Endodermal cell (in vitro differentiated cells): ENCODE results near the gene CAV3. TPM values are rescaled to one million over a fixed set of nuclear protein-coding genes. Genes with fewer than 3 reads are reported as not detected.

Source experiments
- DNase-seq: peaks from one replicate; pipeline ENCODE4 v3.0.0-alpha.2; 2017
- H3K27ac ChIP-seq: 2 replicates; pipeline ENCODE4 v1.5.1; 2013; ENCODE audit warnings: mild to moderate bottlenecking, low read depth, low read length, moderate library complexity
- H3K27me3 ChIP-seq: 2 replicates; pipeline ENCODE4 v1.6.1; 2013; ENCODE audit warnings: mild to moderate bottlenecking, low read length, moderate library complexity; ENCODE audit not compliant: insufficient read depth, control insufficient read depth, poor library complexity, severe bottlenecking
- H3K36me3 ChIP-seq: 2 replicates; pipeline ENCODE4 v1.7.0; 2013; ENCODE audit warnings: mild to moderate bottlenecking, low read length, moderate library complexity; ENCODE audit not compliant: control insufficient read depth, insufficient read depth
- H3K4me1 ChIP-seq: one replicate; pipeline ENCODE4 v1.7.0; 2013; ENCODE audit warnings: low read length; ENCODE audit not compliant: control insufficient read depth, insufficient read depth
- H3K4me3 ChIP-seq: 2 replicates; pipeline ENCODE4 v1.5.1; 2013; ENCODE audit warnings: mild to moderate bottlenecking, low read length, moderate library complexity
- H3K9ac ChIP-seq: 2 replicates; pipeline ENCODE4 v1.6.1; 2013; ENCODE audit warnings: mild to moderate bottlenecking, low read length, moderate library complexity; ENCODE audit not compliant: poor library complexity, severe bottlenecking; ENCODE audit errors: extremely low read depth
- H3K9me3 ChIP-seq: 2 replicates; pipeline ENCODE4 v1.6.1; 2013; ENCODE audit warnings: mild to moderate bottlenecking, low read length, moderate library complexity; ENCODE audit not compliant: control insufficient read depth
- H3K27ac Mint-ChIP-seq: 2 replicates; pipeline ENCODE4 v1.8.0; 2020; ENCODE audit warnings: mixed read lengths
- H3K27me3 Mint-ChIP-seq: 2 replicates; pipeline ENCODE4 v1.8.0; 2021; ENCODE audit warnings: mild to moderate bottlenecking, mixed read lengths; ENCODE audit not compliant: insufficient read depth
- H3K36me3 Mint-ChIP-seq: 2 replicates; pipeline ENCODE4 v1.8.0; 2020; ENCODE audit warnings: low read depth, mixed read lengths
- H3K4me1 Mint-ChIP-seq: 2 replicates; pipeline ENCODE4 v1.8.0; 2020; ENCODE audit warnings: mixed read lengths
- H3K4me3 Mint-ChIP-seq: 2 replicates; pipeline ENCODE4 v1.8.0; 2020; ENCODE audit warnings: mild to moderate bottlenecking, moderate library complexity, mixed read lengths
- H3K9me3 Mint-ChIP-seq: 2 replicates; pipeline ENCODE4 v1.8.0; 2020; ENCODE audit warnings: mild to moderate bottlenecking, mixed read lengths
- CTCF ChIP-seq: fragments of 200-600 bp; sonication (generic); conservative IDR thresholded peaks from 2 replicates; pipeline ENCODE4 v1.5.0; 2021; ENCODE audit warnings: antibody characterized with exemption, mild to moderate bottlenecking
- WGBS, 2 experiments: methylation state at CpG; one replicate each; pipeline versions ENCODE4 v1.1.5 to v1.1.7; 2013; ENCODE audit warnings: missing lambda C conversion rate in 2 of 2, mixed read lengths in 1 of 2; ENCODE audit not compliant: insufficient coverage in 1 of 2, insufficient read length in 1 of 2; 5-methylcytosine and 5-hydroxymethylcytosine counted together
- total RNA-seq, 2 donors: library from RNA; stranded (reverse); fragmentation: NEBNext Ultra II Directional in 1 of 2; extraction: Animal tissue kit (Norgen Biotek cat#: 25700) in 1 of 2; gene quantifications; 2 replicates in 1 of 2; 3 replicates in 1 of 2; pipeline ENCODE4 v1.2.1, GENCODE V29; 2021

The CAV3 gene
- total RNA-seq, 2 donors from 2014 or later = not detected

DNA sequence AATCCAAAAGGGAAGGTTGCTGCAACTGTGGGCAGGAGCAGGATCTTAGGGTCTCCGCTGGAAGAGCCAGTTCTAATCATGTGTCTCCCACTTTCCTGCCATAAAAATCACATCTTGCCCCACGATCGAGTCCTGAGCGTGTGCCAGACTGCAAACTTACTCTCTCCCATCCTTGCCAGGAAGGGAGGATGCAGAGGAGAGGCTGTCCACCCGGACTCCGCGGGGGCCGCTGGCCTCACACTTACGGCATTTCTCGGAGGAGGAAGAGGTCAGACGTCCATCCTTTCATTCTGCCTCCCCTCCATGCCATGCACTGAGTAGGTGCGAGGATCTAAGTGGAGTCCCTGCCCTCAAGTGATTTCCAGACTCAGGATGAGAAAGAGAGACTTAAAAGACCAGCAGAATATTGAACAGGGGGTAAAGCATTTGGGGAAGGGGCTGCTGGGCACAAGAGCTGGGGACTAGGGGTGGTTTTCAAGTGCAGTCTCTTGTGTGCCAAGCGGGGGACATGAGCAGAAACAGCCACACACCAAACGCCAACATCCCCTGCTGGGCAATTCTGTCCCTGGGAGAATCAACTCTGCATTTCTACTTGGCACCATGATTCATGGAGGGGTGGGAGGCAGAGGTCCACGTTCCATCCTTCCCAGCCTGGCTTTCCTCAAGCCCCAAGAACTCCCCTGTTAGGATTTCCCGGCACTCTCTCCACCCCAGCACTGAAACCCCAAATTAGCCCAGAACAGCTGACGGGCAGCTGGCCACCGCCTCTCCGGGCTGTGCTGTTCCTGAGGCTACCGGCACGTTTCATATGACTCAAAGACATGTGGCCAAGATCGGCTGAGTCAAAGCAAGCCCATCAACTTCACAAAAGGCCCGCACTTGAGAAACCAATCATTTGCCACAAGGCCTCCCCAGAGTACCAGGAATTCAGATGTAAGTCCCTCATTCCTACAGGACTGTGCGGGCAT lies 24.2 kb downstream of the CAV3 start:
- Histone ChIP-seq H3K9me3 (no peaks in the 10 kb centered on the region), H3K36me3 (no peaks in the 10 kb centered on the region), H3K4me3 (no peak overlapping the region), H3K9ac (no peak overlapping the region), H3K27me3 (no peaks in the 10 kb centered on the region), H3K4me1 (no peaks in the 10 kb centered on the region), H3K27ac (no peak overlapping the region)
- Mint-ChIP-seq H3K27me3 (peaks cover 4% of the 10 kb centered on the region), H3K9me3 (no peaks in the 10 kb centered on the region), H3K27ac (no peak overlapping the region), H3K36me3 (peaks cover 4% of the 10 kb centered on the region), H3K4me3 (no peak overlapping the region), H3K4me1 (no peaks in the 10 kb centered on the region)
- 90 to 92% methylated on average over 10 to 24 of the region's 24 CpGs for WGBS, 2 experiments
- DNase-seq = peak; percentile 48
- no peak for TF ChIP-seq CTCF

DNA sequence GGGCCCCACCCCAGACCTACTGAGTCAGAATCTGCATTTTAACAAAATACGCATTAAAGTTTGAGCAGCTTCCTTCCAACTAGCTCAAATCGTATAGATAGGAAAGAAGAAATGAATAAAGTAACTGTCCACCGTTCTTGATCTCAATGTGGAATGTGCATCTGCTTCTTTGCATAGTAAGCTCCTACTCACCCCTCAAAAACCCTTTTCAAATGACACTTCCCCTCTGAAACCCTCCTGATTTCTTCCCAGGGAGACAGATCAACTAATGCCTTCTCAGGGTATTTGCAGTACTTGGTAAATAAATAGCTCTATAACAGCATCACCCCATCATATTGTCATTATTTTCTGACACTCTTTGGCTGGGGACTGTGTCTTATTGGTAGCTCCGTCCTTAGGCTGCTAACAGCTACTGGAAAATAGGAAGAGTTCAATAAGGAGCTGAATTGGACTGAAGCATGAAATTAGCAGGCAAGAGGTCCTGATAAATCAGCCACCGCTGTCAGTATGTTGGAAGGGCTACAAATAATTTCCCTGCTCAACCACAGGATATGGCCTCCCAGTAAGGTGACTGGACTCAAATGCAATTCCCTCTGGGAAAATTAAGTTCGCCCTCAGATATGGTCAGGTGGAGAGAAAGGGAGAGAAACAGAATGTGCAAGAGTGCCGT lies 25.6 kb downstream of the CAV3 start:
- peak; percentile 32 for DNase-seq
- H3K9me3 Mint-ChIP-seq = no peaks in the 10 kb centered on the region
- Histone ChIP-seq H3K27me3 (no peaks in the 10 kb centered on the region), H3K27ac (no peak overlapping the region), H3K4me1 (no peaks in the 10 kb centered on the region), H3K36me3 (no peaks in the 10 kb centered on the region), H3K9ac (no peak overlapping the region), H3K9me3 (no peaks in the 10 kb centered on the region), H3K4me3 (no peak overlapping the region)
- no peak overlapping the region for H3K27ac Mint-ChIP-seq
- 92 to 93% methylated on average over 5 to 7 of the region's 7 CpGs for WGBS, 2 experiments
- TF ChIP-seq CTCF = no peak
- no peaks in the 10 kb centered on the region for H3K36me3 Mint-ChIP-seq
- H3K4me3 Mint-ChIP-seq = no peak overlapping the region
- peaks cover 8% of the 10 kb centered on the region for H3K27me3 Mint-ChIP-seq
- H3K4me1 Mint-ChIP-seq = peaks cover 2% of the 10 kb centered on the region

DNA sequence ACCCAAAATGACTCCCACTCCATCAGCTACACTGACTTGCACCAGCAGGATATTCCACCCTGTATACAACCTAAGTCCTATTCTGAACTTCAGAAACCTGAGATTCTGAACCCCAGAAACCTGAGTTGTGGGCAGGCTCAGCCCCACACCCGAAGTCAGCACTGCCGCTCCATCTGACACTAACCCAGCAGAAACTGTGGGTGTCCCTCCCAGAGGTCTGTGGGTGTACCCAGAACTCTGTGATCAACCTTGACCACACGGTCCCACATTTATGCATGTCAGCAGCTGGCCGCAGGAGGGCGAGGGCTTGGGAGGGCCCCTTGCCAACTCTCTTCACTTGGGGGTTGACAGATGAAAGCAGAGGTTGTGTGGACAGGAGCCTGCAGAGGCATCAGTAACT lies 26.5 kb downstream of the CAV3 start:
- Mint-ChIP-seq H3K36me3 (no peaks in the 10 kb centered on the region), H3K4me3 (no peak overlapping the region), H3K27ac (no peak overlapping the region), H3K27me3 (peaks cover 16% of the 10 kb centered on the region), H3K9me3 (no peaks in the 10 kb centered on the region), H3K4me1 (peaks cover 2% of the 10 kb centered on the region)
- Histone ChIP-seq H3K4me3 (no peak overlapping the region), H3K36me3 (no peaks in the 10 kb centered on the region), H3K9me3 (no peaks in the 10 kb centered on the region), H3K27me3 (no peaks in the 10 kb centered on the region), H3K9ac (no peak overlapping the region), H3K27ac (no peak overlapping the region), H3K4me1 (no peaks in the 10 kb centered on the region)
- DNase-seq = peak; percentile 36
- no peak for TF ChIP-seq CTCF
- 87 to 90% methylated on average over 3 to 5 of the region's 5 CpGs for WGBS, 2 experiments
